CD14-positive monocyte (primary cell): ENCODE measurements around the gene SLC25A1. TPM values are rescaled to one million over a fixed set of nuclear protein-coding genes. Genes with fewer than 3 reads are reported as not detected.

Experiments
- DNase-seq, 3 donors: peaks; one replicate each; pipeline ENCODE4 v3.0.0-alpha.2; 2011 to 2022
- H2AFZ ChIP-seq: 2 replicates; pipeline ENCODE4 v1.6.0; 2012; ENCODE audit warnings: mild to moderate bottlenecking, low read depth, low read length, inconsistent platforms; ENCODE audit not compliant: insufficient read depth, poor library complexity, severe bottlenecking
- H3K27ac ChIP-seq, 2 donors: 1 replicate in 1 of 2; 2 replicates in 1 of 2; pipeline ENCODE4 v1.5.1; 2012 to 2013; ENCODE audit warnings: low read length in 2 of 2, control low read depth in 1 of 2, inconsistent platforms in 1 of 2, low read depth in 1 of 2, mild to moderate bottlenecking in 1 of 2
- H3K27me3 ChIP-seq, 2 donors: one replicate each; pipeline versions ENCODE4 v1.6.0 to v1.6.1; 2011 to 2013; ENCODE audit warnings: low read length in 2 of 2; ENCODE audit not compliant: control insufficient read depth in 2 of 2, insufficient read depth in 2 of 2
- H3K36me3 ChIP-seq, 2 donors: replicated peaks in 1 of 2; 1 replicate in 1 of 2; 2 replicates in 1 of 2; pipeline versions ENCODE4 v1.5.1 to v1.6.1; 2012 to 2013; ENCODE audit warnings: low read length in 2 of 2, control low read depth in 1 of 2, inconsistent platforms in 1 of 2, mild to moderate bottlenecking in 1 of 2; ENCODE audit not compliant: insufficient read depth in 2 of 2, control insufficient read depth in 1 of 2
- H3K4me1 ChIP-seq, 2 donors: 1 replicate in 1 of 2; 2 replicates in 1 of 2; pipeline versions ENCODE4 v1.5.1 to v1.6.1; 2012 to 2013; ENCODE audit warnings: low read length in 2 of 2, control low read depth in 1 of 2, inconsistent platforms in 1 of 2, mild to moderate bottlenecking in 1 of 2, moderate library complexity in 1 of 2; ENCODE audit not compliant: insufficient read depth in 2 of 2, control insufficient read depth in 1 of 2
- H3K4me2 ChIP-seq: replicated peaks from 2 replicates; pipeline ENCODE3; 2012; ENCODE audit warnings: low read length, moderate library complexity, mild to moderate bottlenecking; ENCODE audit not compliant: poor library complexity, severe bottlenecking; ENCODE audit errors: extremely low read depth
- H3K4me3 ChIP-seq, 3 experiments: fragments of 200-600 bp in 1 of 3; sonication (generic) in 1 of 3; replicated peaks in 1 of 3; 1 replicate in 2 of 3; 2 replicates in 1 of 3; pipeline ENCODE4 v1.5.1; 2011 to 2013; ENCODE audit warnings: low read length in 3 of 3, mild to moderate bottlenecking in 3 of 3, control low read depth in 2 of 3, low read depth in 2 of 3, inconsistent platforms in 1 of 3, moderate library complexity in 1 of 3
- H3K79me2 ChIP-seq: 2 replicates; pipeline ENCODE4 v1.6.0; 2012; ENCODE audit warnings: mild to moderate bottlenecking, control low read depth, inconsistent platforms, low read length, moderate library complexity; ENCODE audit not compliant: insufficient read depth
- H3K9ac ChIP-seq: 2 replicates; pipeline ENCODE4 v1.6.0; 2017; ENCODE audit warnings: low read length, mild to moderate bottlenecking; ENCODE audit not compliant: insufficient read depth, poor library complexity, severe bottlenecking
- H3K9me3 ChIP-seq, 2 donors: replicated peaks in 1 of 2; 1 replicate in 1 of 2; 2 replicates in 1 of 2; pipeline versions ENCODE4 v1.5.1 to v1.6.1; 2012 to 2013; ENCODE audit warnings: low read length in 2 of 2, control low read depth in 1 of 2; ENCODE audit not compliant: control insufficient read depth in 1 of 2, insufficient read depth in 1 of 2
- H4K20me1 ChIP-seq: 2 replicates; pipeline ENCODE4 v1.6.0; 2012; ENCODE audit warnings: mild to moderate bottlenecking, low read length, control low read depth, moderate library complexity; ENCODE audit not compliant: insufficient read depth
- H3K27ac Mint-ChIP-seq, 7 donors: one replicate each; pipeline ENCODE4 v1.8.0; 2020; ENCODE audit warnings: mild to moderate bottlenecking in 7 of 7, mixed read lengths in 7 of 7, moderate library complexity in 6 of 7, inconsistent platforms in 2 of 7
- H3K27me3 Mint-ChIP-seq, 3 donors: one replicate each; pipeline ENCODE4 v1.8.0; 2021 to 2022; ENCODE audit warnings: low read depth in 3 of 3, mild to moderate bottlenecking in 3 of 3, mixed read lengths in 3 of 3, moderate library complexity in 3 of 3, inconsistent platforms in 1 of 3
- H3K36me3 Mint-ChIP-seq, 2 donors: one replicate each; pipeline ENCODE4 v1.8.0; 2020; ENCODE audit warnings: mixed read lengths in 2 of 2, inconsistent platforms in 1 of 2, mild to moderate bottlenecking in 1 of 2
- H3K4me1 Mint-ChIP-seq: one replicate; pipeline ENCODE4 v1.8.0; 2020; ENCODE audit warnings: mild to moderate bottlenecking, mixed read lengths
- H3K4me3 Mint-ChIP-seq, 2 donors: one replicate each; pipeline ENCODE4 v1.8.0; 2020; ENCODE audit warnings: mild to moderate bottlenecking in 2 of 2, mixed read lengths in 2 of 2, moderate library complexity in 1 of 2
- H3K9me3 Mint-ChIP-seq, 7 donors: one replicate each; pipeline ENCODE4 v1.8.0; 2020 to 2022; ENCODE audit warnings: mixed read lengths in 7 of 7, mild to moderate bottlenecking in 6 of 7, moderate library complexity in 6 of 7, inconsistent platforms in 2 of 7
- CTCF ChIP-seq: fragments of 200-600 bp; IDR thresholded peaks from one replicate; pipeline ENCODE4 v1.8.0; 2022; ENCODE audit warnings: antibody characterized with exemption, mild to moderate bottlenecking
- WGBS: methylation state at CpG from one replicate; pipeline ENCODE4 v1.1.5; 2013; ENCODE audit warnings: missing lambda C conversion rate; ENCODE audit not compliant: insufficient coverage; 5-methylcytosine and 5-hydroxymethylcytosine counted together
- intact Hi-C, 2 donors: fragments of 100-400 bp; cut with micrococcal nuclease; formaldehyde crosslinking; loops; one replicate each; pipeline versions ENCODE4 v1.15.0 to v1.15.1; 2023
- polyA plus RNA-seq, 3 donors: library from polyadenylated mRNA; depleted of rRNA in 1 of 3; unstranded in 2 of 3; stranded (reverse) in 1 of 3; fragments of 300-500 nt in 2 of 3; fragments of >200 nt in 1 of 3; fragmentation: Illumina TruSeq in 2 of 3; gene quantifications; 1 replicate in 2 of 3; 2 replicates in 1 of 3; pipeline ENCODE4 v1.2.3, GENCODE V29; 2012 to 2021

The SLC25A1 gene
- polyA plus RNA-seq, 3 donors = 15.2 to 37.4 (median 35.1) TPM

GRCh38 chr22:19208287-19208847, 29.8 kb upstream of the SLC25A1 start:
- H3K27ac ChIP-seq = no peak overlapping the region
- H3K9me3 ChIP-seq = no peaks in the 10 kb centered on the region
- H3K79me2 ChIP-seq = no peaks in the 10 kb centered on the region
- no peaks in the 10 kb centered on the region for H3K4me1 ChIP-seq
- WGBS = 100% methylated on average over 1 of the region's 4 CpGs
- intact Hi-C loops = no loop called here
- no peaks in the 10 kb centered on the region for H4K20me1 ChIP-seq
- peaks cover 71 to 97% of the 10 kb centered on the region in 2 donors for H3K36me3 ChIP-seq
- Mint-ChIP-seq H3K27me3 (peaks cover 0 to 1% (median 0%) of the 10 kb centered on the region in 3 donors), H3K9me3 (peaks cover 0 to 5% (median 0%) of the 10 kb centered on the region in 7 donors), H3K4me1 (no peaks in the 10 kb centered on the region), H3K36me3 (peaks cover 74 to 92% of the 10 kb centered on the region in 2 donors), H3K4me3 (no peak overlapping the region), H3K27ac (no peak overlapping the region)
- no peak overlapping the region for H3K9ac ChIP-seq
- TF ChIP-seq CTCF = no peak
- H3K4me2 ChIP-seq = no peak overlapping the region
- no peak overlapping the region for H2AFZ ChIP-seq
- H3K27me3 ChIP-seq = no peaks in the 10 kb centered on the region
- DNase-seq = no peak
- no peak overlapping the region for H3K4me3 ChIP-seq

GRCh38 chr22:19207884-19208283, 29.3 kb upstream of the SLC25A1 start:
- Histone ChIP-seq H3K27ac (no peak overlapping the region), H3K9ac (no peak overlapping the region), H3K4me2 (no peak overlapping the region), H4K20me1 (no peaks in the 10 kb centered on the region), H3K9me3 (no peaks in the 10 kb centered on the region), H3K79me2 (no peaks in the 10 kb centered on the region), H3K4me3 (no peak overlapping the region), H2AFZ (no peak overlapping the region), H3K27me3 (no peaks in the 10 kb centered on the region), H3K4me1 (no peaks in the 10 kb centered on the region), H3K36me3 (peaks cover 67 to 96% of the 10 kb centered on the region in 2 donors)
- 85% methylated on average over 3 of the region's 5 CpGs for WGBS
- H3K36me3 Mint-ChIP-seq = peaks cover 71 to 92% of the 10 kb centered on the region in 2 donors
- no peak overlapping the region for H3K4me3 Mint-ChIP-seq
- no peak overlapping the region for H3K27ac Mint-ChIP-seq
- no peak for DNase-seq
- TF ChIP-seq CTCF = no peak
- intact Hi-C loops = no loop called here
- peaks cover 0 to 6% (median 0%) of the 10 kb centered on the region in 7 donors for H3K9me3 Mint-ChIP-seq
- H3K4me1 Mint-ChIP-seq = no peaks in the 10 kb centered on the region
- H3K27me3 Mint-ChIP-seq = peaks cover 0 to 1% (median 0%) of the 10 kb centered on the region in 3 donors
